GM20000 (cell line): ENCODE data around the gene PPDPF.

Source experiments
- DNase-seq: peaks from one replicate; pipeline ENCODE4 v3.0.0; 2012; ENCODE audit warnings: low spot score
- TF ChIP-seq, protein P1 (sequence below): IDR thresholded peaks from 2 replicates; pipeline ENCODE4 v1.5.1; 2012; ENCODE audit warnings: mild to moderate bottlenecking, control low read depth; ENCODE audit errors: extremely low read depth, missing control alignments

The PPDPF gene

DNA sequence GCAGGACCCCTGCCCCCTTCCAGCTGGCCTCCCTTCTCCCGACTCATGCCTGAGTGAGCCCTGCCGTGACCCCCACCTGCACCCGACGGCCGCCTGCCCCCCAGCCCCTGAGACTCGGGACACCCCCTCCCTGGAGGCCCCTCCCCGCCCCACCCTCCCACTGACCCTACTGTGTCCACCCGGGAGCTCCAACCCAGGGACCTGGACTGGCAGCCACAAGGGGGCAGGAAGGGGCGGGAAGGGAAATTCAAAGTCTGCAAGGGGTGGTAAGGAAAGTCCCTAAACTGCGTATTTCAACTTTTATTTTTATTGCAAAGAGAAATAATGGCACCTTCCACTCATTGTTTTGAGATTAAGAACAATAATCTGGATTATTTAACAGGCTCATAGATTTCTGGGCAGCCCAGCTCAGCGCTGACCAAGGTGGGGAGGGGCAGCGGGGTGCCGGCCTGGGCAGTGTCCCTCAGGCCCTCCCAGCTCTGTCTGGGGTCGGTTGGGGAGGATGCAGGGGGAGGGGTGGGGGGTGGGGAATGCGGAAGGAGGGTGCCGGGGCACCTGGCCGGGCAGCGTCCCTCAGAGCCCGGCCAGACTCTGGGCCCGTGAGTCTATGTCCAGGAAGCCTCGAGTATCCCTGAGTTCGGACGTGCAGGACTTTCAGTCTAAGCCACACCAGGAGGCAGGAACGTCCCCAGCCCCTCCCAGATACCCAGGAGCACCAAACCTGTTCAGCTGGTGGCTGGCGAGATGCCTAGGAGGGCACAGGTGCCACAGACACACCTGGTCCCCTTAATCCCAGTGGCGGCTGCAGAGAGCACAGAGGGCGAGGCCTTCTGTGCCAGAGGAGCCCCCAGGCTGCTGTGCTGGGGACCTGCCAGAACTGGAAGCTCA lies 17.9 kb downstream of the PPDPF start:
- DNase-seq: no peak
- TF ChIP-seq, protein P1, sequence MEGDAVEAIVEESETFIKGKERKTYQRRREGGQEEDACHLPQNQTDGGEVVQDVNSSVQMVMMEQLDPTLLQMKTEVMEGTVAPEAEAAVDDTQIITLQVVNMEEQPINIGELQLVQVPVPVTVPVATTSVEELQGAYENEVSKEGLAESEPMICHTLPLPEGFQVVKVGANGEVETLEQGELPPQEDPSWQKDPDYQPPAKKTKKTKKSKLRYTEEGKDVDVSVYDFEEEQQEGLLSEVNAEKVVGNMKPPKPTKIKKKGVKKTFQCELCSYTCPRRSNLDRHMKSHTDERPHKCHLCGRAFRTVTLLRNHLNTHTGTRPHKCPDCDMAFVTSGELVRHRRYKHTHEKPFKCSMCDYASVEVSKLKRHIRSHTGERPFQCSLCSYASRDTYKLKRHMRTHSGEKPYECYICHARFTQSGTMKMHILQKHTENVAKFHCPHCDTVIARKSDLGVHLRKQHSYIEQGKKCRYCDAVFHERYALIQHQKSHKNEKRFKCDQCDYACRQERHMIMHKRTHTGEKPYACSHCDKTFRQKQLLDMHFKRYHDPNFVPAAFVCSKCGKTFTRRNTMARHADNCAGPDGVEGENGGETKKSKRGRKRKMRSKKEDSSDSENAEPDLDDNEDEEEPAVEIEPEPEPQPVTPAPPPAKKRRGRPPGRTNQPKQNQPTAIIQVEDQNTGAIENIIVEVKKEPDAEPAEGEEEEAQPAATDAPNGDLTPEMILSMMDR: peak; percentile 34

DNA sequence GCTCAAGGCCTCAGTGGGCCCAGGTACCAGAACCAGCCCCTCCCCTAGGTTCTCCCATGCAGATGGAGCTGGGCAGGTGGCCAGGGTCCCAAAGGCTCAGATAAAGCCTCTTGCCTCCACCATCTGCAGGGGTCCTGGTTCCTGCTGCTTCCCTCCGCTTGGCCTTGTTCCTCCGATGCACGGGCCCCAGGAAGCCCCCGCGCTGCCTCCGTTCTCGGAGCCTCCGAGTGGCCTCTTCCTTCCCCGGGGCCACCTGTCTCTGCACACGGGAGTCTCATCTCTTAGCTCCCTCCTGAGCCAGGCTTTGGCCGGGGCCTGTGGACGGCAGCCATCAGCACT lies 18.5 kb downstream of the PPDPF start:
- TF ChIP-seq, protein P1: no peak
- no peak for DNase-seq

DNA sequence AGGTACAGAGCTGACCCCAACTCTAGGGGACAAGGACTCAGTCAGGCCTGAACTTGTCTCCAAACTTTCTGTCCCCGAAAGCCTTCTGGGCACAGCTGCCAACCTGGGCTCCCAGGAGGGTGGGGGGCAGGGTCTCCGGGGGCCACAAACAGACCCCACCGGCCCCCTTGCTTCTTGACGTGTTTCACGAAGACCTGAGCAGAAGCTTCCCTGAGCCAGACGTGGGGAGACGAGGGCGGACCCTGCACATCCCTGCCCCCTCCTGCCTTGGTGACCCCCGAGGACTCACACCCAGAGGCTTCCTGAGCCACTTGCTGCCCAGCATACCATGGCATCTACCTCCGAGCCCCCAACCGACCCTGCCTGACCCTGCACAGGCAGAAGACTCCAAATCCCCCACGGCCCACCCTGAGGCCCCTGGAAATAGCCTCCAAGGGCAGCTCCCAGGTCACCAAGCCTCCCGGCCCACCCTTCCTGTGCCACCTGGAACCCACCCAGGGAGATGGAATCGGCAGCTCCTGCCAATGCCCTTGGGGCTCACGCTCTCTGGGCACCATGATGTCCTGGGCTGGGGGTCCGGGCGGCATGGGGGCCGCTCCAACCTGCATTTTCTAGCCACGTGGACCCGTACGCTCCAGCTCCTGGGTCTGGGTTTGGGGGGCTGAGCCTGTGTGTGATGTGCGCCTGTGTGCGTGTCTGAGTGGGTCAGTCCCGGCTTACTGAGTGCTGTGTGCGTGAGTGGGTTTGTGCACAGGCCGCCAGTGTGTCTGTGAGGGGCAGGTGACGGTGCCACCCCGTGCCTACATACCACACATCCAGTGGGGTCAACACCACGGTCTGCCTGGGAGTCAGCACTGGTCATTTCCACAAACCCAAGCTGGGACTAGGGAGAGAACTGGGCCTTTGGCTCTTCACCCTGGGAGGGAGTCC lies 19.1 kb downstream of the PPDPF start:
- TF ChIP-seq, protein P1: no peak
- DNase-seq: no peak

DNA sequence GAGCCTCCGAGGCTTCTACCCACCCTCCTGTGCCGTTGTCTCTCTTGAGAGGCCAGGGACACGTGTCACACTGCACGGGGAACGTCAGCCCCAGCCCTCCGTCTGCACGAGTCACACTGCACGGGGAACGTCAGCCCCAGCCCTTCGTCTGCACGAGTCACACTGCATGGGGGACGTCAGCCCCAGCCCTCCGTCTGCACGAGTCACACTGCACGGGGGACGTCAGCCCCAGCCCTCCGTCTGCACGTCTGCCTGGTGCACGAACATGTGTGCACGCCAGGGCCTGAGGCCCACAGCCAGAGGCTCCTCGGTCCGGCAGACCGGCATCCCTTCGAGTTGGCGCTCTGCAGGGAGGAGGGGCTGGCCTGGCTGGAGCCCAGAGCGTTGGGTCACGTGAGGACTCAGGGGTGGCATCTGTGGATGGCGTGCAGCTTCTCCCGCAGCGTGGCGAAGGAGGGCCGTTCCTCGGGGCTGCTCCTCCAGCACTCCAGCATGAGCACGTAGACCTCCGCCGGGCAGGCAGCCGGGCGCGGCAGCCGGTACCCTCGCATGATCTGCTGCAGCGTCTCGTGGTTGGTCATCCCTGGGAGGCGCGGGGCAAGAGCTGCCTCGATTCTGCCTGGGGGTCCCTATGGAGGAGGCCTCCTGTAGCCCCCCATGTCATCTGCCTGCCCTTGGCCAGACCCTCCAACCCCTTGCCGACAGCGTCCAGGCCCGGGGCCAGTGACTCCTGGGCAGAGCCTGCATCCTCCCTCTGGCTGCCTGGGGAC lies 20.0 kb downstream of the PPDPF start:
- TF ChIP-seq, protein P1: no peak
- DNase-seq: no peak

DNA sequence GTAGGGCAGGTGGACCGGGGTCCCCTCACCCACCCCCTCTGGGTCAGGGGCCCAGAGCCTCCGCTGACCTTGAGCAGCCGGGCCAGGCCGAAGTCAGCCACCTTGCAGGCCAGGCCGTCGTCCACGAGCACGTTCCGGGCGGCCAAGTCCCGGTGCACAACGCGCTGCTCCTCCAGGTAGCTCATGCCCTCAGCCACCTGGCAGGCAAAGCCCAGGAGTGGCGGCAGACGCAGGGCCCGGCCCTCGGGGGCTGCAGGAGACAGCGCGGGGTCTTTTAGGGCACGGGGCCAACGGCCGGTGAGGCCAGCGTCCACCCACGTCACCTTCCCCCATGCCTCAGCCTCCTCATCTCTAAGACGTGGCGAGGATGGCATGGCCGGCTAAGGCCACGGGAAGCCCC lies 20.8 kb downstream of the PPDPF start:
- TF ChIP-seq, protein P1: no peak
- DNase-seq: no peak

DNA sequence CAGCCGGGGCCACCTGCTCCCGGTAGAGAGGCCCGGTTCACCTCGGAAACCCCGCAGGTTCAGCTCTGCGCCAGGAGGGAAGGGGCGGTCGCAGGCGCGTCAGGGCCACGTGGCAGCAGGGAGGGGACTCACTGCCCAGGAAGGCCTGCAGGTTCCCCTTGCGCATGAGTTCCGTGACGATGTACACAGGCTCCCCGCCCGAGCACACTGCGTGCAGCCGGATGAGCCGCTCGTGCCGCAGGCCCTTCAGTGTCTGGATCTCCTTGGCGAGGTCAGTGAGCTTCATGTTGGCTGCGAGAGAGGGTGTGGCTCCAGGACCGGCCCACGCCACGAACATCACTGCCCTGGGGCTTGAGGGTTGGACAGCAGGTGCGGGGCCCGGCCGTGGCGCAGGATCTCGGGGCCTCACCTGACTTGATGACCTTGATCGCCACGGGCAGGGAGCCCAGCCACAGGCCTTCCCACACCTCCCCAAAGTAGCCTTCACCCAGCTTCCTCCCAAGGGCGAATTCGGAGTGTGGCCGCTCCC lies 21.5 kb downstream of the PPDPF start:
- DNase-seq: no peak
- TF ChIP-seq, protein P1: no peak
